ENCODE measurements around the gene MARCHF2.
A peak's percentile ranks its signal among the peaks of the same experiment; 100 is the strongest.

The MARCHF2 gene

DNA sequence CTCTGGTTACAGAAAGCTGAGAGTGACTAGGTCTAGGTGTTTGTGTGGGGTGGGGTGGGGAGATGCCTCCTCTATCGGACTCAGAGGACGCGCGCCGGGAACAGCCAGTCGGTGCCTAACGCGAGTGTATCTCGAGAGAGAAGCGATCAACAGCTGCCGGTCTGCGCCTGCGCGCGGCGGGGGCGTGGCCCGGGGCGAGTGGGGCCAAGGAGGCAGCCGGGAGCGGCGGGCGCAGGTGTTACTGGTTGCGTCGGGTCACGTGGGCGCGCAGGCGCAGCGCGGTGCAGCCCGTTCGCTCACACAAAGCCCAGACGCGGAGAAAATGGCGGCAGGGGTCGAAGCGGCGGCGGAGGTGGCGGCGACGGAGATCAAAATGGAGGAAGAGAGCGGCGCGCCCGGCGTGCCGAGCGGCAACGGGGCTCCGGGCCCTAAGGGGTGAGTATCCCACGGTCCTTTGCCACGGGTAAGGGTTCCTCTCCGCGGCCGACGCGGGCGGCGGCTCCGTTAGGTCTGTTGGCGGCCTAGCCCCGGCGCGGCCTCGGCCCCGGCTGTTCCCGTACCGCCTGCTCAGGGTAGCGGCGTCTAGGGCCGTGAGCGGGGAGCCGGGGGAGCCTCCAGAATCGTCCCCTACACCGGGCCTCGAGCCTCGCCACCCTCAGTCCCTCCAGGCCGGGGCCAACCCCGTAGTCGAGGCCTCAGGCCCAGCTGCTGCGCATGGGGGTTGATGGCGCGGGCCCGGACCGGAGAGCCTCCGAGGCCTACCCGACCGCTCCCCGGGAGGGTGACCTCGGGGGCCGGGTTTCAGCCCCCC lies 31.8 kb downstream of the MARCHF2 start, which contains the start of gene HNRNPM:
Gene HNRNPM (plus strand): TSS at position 299 of the 811 bp plus-strand sequence. CDS start 24 bp downstream, at position 323.
- H3K36me3 ChIP-seq (ENCODE audit: control insufficient read depth, insufficient read depth, low read length), result peaks cover 16% of the 10 kb centered on the region
- H3K27ac ChIP-seq (ENCODE audit: low read depth, low read length), result peak within 1 kb of the TSS; percentile 99
- H3K27me3 ChIP-seq (ENCODE audit: control insufficient read depth, insufficient read depth, low read length), result no peaks in the 10 kb centered on the region
- H3K4me1 ChIP-seq (ENCODE audit: control insufficient read depth, insufficient read depth, low read length), result peaks cover 36% of the 10 kb centered on the region
- H3K4me3 ChIP-seq (ENCODE audit: low read depth, low read length), result peak within 1 kb of the TSS; percentile 95
- H3K9ac ChIP-seq (ENCODE audit: low read length), result peak within 1 kb of the TSS; percentile 98
- no peaks in the 10 kb centered on the region for H3K9me3 ChIP-seq (ENCODE audit: control insufficient read depth, insufficient read depth, low read depth, low read length)

GRCh38 chr19:8445488-8446001 lies 32.4 kb downstream of the MARCHF2 start:
- Histone ChIP-seq H3K9ac (ENCODE audit: low read length) (peak overlapping the region; percentile 98), H3K27me3 (ENCODE audit: control insufficient read depth, insufficient read depth, low read length) (no peaks in the 10 kb centered on the region), H3K4me3 (ENCODE audit: low read depth, low read length) (peak overlapping the region; percentile 95), H3K27ac (ENCODE audit: low read depth, low read length) (peak overlapping the region; percentile 99), H3K9me3 (ENCODE audit: control insufficient read depth, insufficient read depth, low read depth, low read length) (no peaks in the 10 kb centered on the region), H3K4me1 (ENCODE audit: control insufficient read depth, insufficient read depth, low read length) (peaks cover 41% of the 10 kb centered on the region), H3K36me3 (ENCODE audit: control insufficient read depth, insufficient read depth, low read length) (peaks cover 16% of the 10 kb centered on the region)

- H3K27me3 ChIP-seq (ENCODE audit: control insufficient read depth, insufficient read depth, low read length), result no peaks in the 10 kb centered on the region
- peaks cover 41% of the 10 kb centered on the region for H3K4me1 ChIP-seq (ENCODE audit: control insufficient read depth, insufficient read depth, low read length)
- H3K4me3 ChIP-seq (ENCODE audit: low read depth, low read length), result peak overlapping the region; percentile 95
- peak overlapping the region; percentile 98 for H3K9ac ChIP-seq (ENCODE audit: low read length)
- no peak overlapping the region; the same call in 1 of the 2 replicates for H3K27ac ChIP-seq (ENCODE audit: low read depth, low read length)
- H3K36me3 ChIP-seq (ENCODE audit: control insufficient read depth, insufficient read depth, low read length), result peaks cover 16% of the 10 kb centered on the region
- H3K9me3 ChIP-seq (ENCODE audit: control insufficient read depth, insufficient read depth, low read depth, low read length), result no peaks in the 10 kb centered on the region
Measured at GRCh38 chr19:8446061-8446709, 33.1 kb downstream of the MARCHF2 start.

- H3K4me1 ChIP-seq (ENCODE audit: control insufficient read depth, insufficient read depth, low read length), result peaks cover 47% of the 10 kb centered on the region
- H3K4me3 ChIP-seq (ENCODE audit: low read depth, low read length), result peak overlapping the region; percentile 3
- H3K27me3 ChIP-seq (ENCODE audit: control insufficient read depth, insufficient read depth, low read length), result no peaks in the 10 kb centered on the region
- H3K9ac ChIP-seq (ENCODE audit: low read length), result no peak overlapping the region
- H3K9me3 ChIP-seq (ENCODE audit: control insufficient read depth, insufficient read depth, low read depth, low read length), result no peaks in the 10 kb centered on the region
- peaks cover 34% of the 10 kb centered on the region for H3K36me3 ChIP-seq (ENCODE audit: control insufficient read depth, insufficient read depth, low read length)
- H3K27ac ChIP-seq (ENCODE audit: low read depth, low read length), result no peak overlapping the region
Measured at GRCh38 chr19:8449830-8450229, 36.7 kb downstream of the MARCHF2 start.

GRCh38 chr19:8451377-8451776 lies 38.3 kb downstream of the MARCHF2 start:
- H3K4me1 ChIP-seq (ENCODE audit: control insufficient read depth, insufficient read depth, low read length), result peaks cover 56% of the 10 kb centered on the region
- no peaks in the 10 kb centered on the region for H3K27me3 ChIP-seq (ENCODE audit: control insufficient read depth, insufficient read depth, low read length)
- H3K36me3 ChIP-seq (ENCODE audit: control insufficient read depth, insufficient read depth, low read length), result peaks cover 44% of the 10 kb centered on the region
- H3K27ac ChIP-seq (ENCODE audit: low read depth, low read length), result peak overlapping the region; percentile 42; the same call in 1 of the 2 replicates
- no peak overlapping the region for H3K9ac ChIP-seq (ENCODE audit: low read length)
- no peak overlapping the region for H3K4me3 ChIP-seq (ENCODE audit: low read depth, low read length)
- H3K9me3 ChIP-seq (ENCODE audit: control insufficient read depth, insufficient read depth, low read depth, low read length), result no peaks in the 10 kb centered on the region

DNA sequence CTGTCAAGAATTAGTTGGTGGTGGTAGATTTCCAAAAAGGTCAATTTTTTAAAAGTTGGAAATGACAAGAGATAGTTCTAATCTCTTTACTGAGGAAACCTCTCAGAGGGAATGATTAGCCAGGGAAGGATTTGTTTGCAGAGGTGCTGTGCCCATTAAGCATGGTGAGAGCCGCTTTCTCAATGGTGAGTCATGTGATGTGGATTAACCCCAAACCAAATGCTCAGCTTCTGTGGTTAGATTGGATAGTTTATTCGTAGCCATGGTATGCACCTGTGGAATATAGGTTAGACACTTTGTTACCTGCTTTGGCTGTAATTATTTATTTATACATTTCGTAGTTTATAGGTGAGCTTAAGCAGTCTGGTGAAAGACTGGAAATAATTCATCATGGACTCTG lies 38.8 kb downstream of the MARCHF2 start:
- H3K9ac ChIP-seq (ENCODE audit: low read length), result no peak overlapping the region
- H3K36me3 ChIP-seq (ENCODE audit: control insufficient read depth, insufficient read depth, low read length), result peaks cover 44% of the 10 kb centered on the region
- H3K4me3 ChIP-seq (ENCODE audit: low read depth, low read length), result no peak overlapping the region
- H3K9me3 ChIP-seq (ENCODE audit: control insufficient read depth, insufficient read depth, low read depth, low read length), result no peaks in the 10 kb centered on the region
- H3K27ac ChIP-seq (ENCODE audit: low read depth, low read length), result peak overlapping the region; percentile 42; the same call in 1 of the 2 replicates
- no peaks in the 10 kb centered on the region for H3K27me3 ChIP-seq (ENCODE audit: control insufficient read depth, insufficient read depth, low read length)
- H3K4me1 ChIP-seq (ENCODE audit: control insufficient read depth, insufficient read depth, low read length), result peaks cover 55% of the 10 kb centered on the region

- Histone ChIP-seq H3K27ac (ENCODE audit: low read depth, low read length) (no peak overlapping the region), H3K4me3 (ENCODE audit: low read depth, low read length) (no peak overlapping the region), H3K36me3 (ENCODE audit: control insufficient read depth, insufficient read depth, low read length) (peaks cover 45% of the 10 kb centered on the region), H3K9me3 (ENCODE audit: control insufficient read depth, insufficient read depth, low read depth, low read length) (no peaks in the 10 kb centered on the region), H3K4me1 (ENCODE audit: control insufficient read depth, insufficient read depth, low read length) (peaks cover 52% of the 10 kb centered on the region), H3K27me3 (ENCODE audit: control insufficient read depth, insufficient read depth, low read length) (no peaks in the 10 kb centered on the region), H3K9ac (ENCODE audit: low read length) (no peak overlapping the region)
Measured at GRCh38 chr19:8452446-8453123, 39.5 kb downstream of the MARCHF2 start.

GRCh38 chr19:8453616-8454015 lies 40.5 kb downstream of the MARCHF2 start:
- H3K9me3 ChIP-seq (ENCODE audit: control insufficient read depth, insufficient read depth, low read depth, low read length), result no peaks in the 10 kb centered on the region
- no peaks in the 10 kb centered on the region for H3K27me3 ChIP-seq (ENCODE audit: control insufficient read depth, insufficient read depth, low read length)
- H3K4me1 ChIP-seq (ENCODE audit: control insufficient read depth, insufficient read depth, low read length), result peaks cover 57% of the 10 kb centered on the region
- H3K9ac ChIP-seq (ENCODE audit: low read length), result no peak overlapping the region
- peaks cover 55% of the 10 kb centered on the region for H3K36me3 ChIP-seq (ENCODE audit: control insufficient read depth, insufficient read depth, low read length)
- no peak overlapping the region for H3K4me3 ChIP-seq (ENCODE audit: low read depth, low read length)
- no peak overlapping the region for H3K27ac ChIP-seq (ENCODE audit: low read depth, low read length)

- Histone ChIP-seq H3K4me3 (ENCODE audit: low read depth, low read length) (no peak overlapping the region), H3K4me1 (ENCODE audit: control insufficient read depth, insufficient read depth, low read length) (peaks cover 58% of the 10 kb centered on the region), H3K36me3 (ENCODE audit: control insufficient read depth, insufficient read depth, low read length) (peaks cover 61% of the 10 kb centered on the region), H3K9me3 (ENCODE audit: control insufficient read depth, insufficient read depth, low read depth, low read length) (no peaks in the 10 kb centered on the region), H3K27me3 (ENCODE audit: control insufficient read depth, insufficient read depth, low read length) (no peaks in the 10 kb centered on the region), H3K27ac (ENCODE audit: low read depth, low read length) (no peak overlapping the region), H3K9ac (ENCODE audit: low read length) (no peak overlapping the region)
Measured at GRCh38 chr19:8454218-8454617, 41.1 kb downstream of the MARCHF2 start.

GRCh38 chr19:8455018-8455417 lies 41.9 kb downstream of the MARCHF2 start:
- Histone ChIP-seq H3K27ac (ENCODE audit: low read depth, low read length) (no peak overlapping the region), H3K4me1 (ENCODE audit: control insufficient read depth, insufficient read depth, low read length) (peaks cover 61% of the 10 kb centered on the region), H3K36me3 (ENCODE audit: control insufficient read depth, insufficient read depth, low read length) (peaks cover 67% of the 10 kb centered on the region)

More at GRCh38 chr19:8455018-8455417, 41.9 kb downstream of the MARCHF2 start:
- Histone ChIP-seq H3K9me3 (ENCODE audit: control insufficient read depth, insufficient read depth, low read depth, low read length) (no peaks in the 10 kb centered on the region), H3K9ac (ENCODE audit: low read length) (no peak overlapping the region), H3K27me3 (ENCODE audit: control insufficient read depth, insufficient read depth, low read length) (no peaks in the 10 kb centered on the region), H3K4me3 (ENCODE audit: low read depth, low read length) (no peak overlapping the region)
